GM12878 (cell line): ENCODE data around the gene LY9. TPM values are rescaled to one million over a fixed set of nuclear protein-coding genes. Genes with fewer than 3 reads are reported as not detected.

Experiments used
- ATAC-seq: fragments of 200-7000 bp; cut with Tn5 transposase; 3 replicates; pipeline ENCODE4 v1.9.1; 2020; ENCODE audit warnings: mild to moderate bottlenecking, moderate library complexity
- BruUV-seq: library from RNA; stranded (reverse); fragments of 400-500 nt; replicated peaks from 2 replicates; lab custom pipeline; 2021; lab: Mats Ljungman, UMichigan
- CTCF ChIA-PET: fragments of 300-600 bp; sonication (Branson Sonifier 250); formaldehyde crosslinking; extraction: SDS; loops from one replicate; lab custom pipeline; 2021; ENCODE audit warnings: inconsistent platforms; lab: Yijun Ruan, JAX
- POLR2A ChIA-PET: fragments of 350-600 bp; formaldehyde crosslinking; extraction: SDS; loops from one replicate; lab custom pipeline; 2021; ENCODE audit warnings: inconsistent platforms; lab: Charles Lee
- RAD21 ChIA-PET: fragments of 300-600 bp; sonication (Branson Sonifier 250); formaldehyde crosslinking; loops from one replicate; lab custom pipeline; 2023; ENCODE audit warnings: antibody characterized with exemption; ENCODE audit not compliant: unreplicated experiment; lab: Charles Lee
- SMC1A ChIA-PET: fragments of 300-600 bp; sonication (Branson Sonifier 250); formaldehyde crosslinking; loops from one replicate; lab custom pipeline; 2023; ENCODE audit not compliant: unreplicated experiment, uncharacterized antibody; lab: Charles Lee
- DNase-seq: peaks from one replicate; pipeline ENCODE4 v3.0.0-alpha.2; 2011; ENCODE audit warnings: low read depth, low spot score
- FAIRE-seq: peaks from 3 replicates; lab custom pipeline; 2011; peaks lifted over from hg19 to GRCh38; lab: Jason Lieb, UNC
- H2AFZ ChIP-seq: 2 replicates; pipeline ENCODE4 v1.6.0; 2011; ENCODE audit warnings: low read depth, low read length, control low read depth; ENCODE audit not compliant: control insufficient read depth
- H3K27ac ChIP-seq: 2 replicates; pipeline ENCODE4 v1.5.1; 2011; ENCODE audit warnings: control low read depth; ENCODE audit not compliant: control insufficient read depth, insufficient read depth
- H3K27me3 ChIP-seq, 2 experiments: replicated peaks in 1 of 2; 2 replicates each; pipeline versions ENCODE4 v1.6.0 to v1.6.1; 2011; ENCODE audit warnings: low read length in 1 of 2; ENCODE audit not compliant: control insufficient read depth in 2 of 2, insufficient read depth in 2 of 2
- H3K36me3 ChIP-seq, 2 experiments: 2 replicates each; pipeline ENCODE4 v1.5.1; 2011; ENCODE audit warnings: low read length in 1 of 2; ENCODE audit not compliant: control insufficient read depth in 2 of 2, insufficient read depth in 2 of 2
- H3K4me1 ChIP-seq: 2 replicates; pipeline ENCODE4 v1.6.1; 2011; ENCODE audit warnings: mild to moderate bottlenecking, low read length, moderate library complexity, mixed read lengths; ENCODE audit not compliant: control insufficient read depth, insufficient read depth
- H3K4me2 ChIP-seq: 2 replicates; pipeline ENCODE4 v1.6.0; 2011; ENCODE audit warnings: control low read depth; ENCODE audit not compliant: control insufficient read depth, insufficient read depth
- H3K4me3 ChIP-seq: fragments of 200-600 bp; sonication (generic); 2 replicates; pipeline ENCODE4 v1.5.1; 2016
- H3K79me2 ChIP-seq: 2 replicates; pipeline ENCODE4 v1.6.0; 2011; ENCODE audit warnings: low read length; ENCODE audit not compliant: control insufficient read depth, insufficient read depth
- H3K9ac ChIP-seq: 2 replicates; pipeline ENCODE4 v1.8.0; 2011; ENCODE audit warnings: low read length, control low read depth, mixed read lengths; ENCODE audit not compliant: control insufficient read depth, insufficient read depth
- H3K9me3 ChIP-seq: replicated peaks from 3 replicates; pipeline ENCODE4 v1.5.1; 2011; ENCODE audit warnings: mild to moderate bottlenecking, low read length; ENCODE audit not compliant: control insufficient read depth, insufficient read depth
- H4K20me1 ChIP-seq: 2 replicates; pipeline ENCODE4 v1.6.0; 2011; ENCODE audit not compliant: control insufficient read depth, insufficient read depth
- JUND ChIP-seq: IDR thresholded peaks from 2 replicates; pipeline ENCODE4 v1.6.1; 2012; ENCODE audit warnings: low read depth, mild to moderate bottlenecking, low read length, improper control_type of control experiment, moderate library complexity
- NR2F1 ChIP-seq: fragments of 450-650 bp; conservative IDR thresholded peaks from 2 replicates; pipeline ENCODE4 v1.6.1; 2017; ENCODE audit warnings: mild to moderate bottlenecking
- ZNF592 ChIP-seq: fragments of 450-650 bp; IDR thresholded peaks from 2 replicates; pipeline ENCODE4 v1.6.1; 2017; ENCODE audit warnings: mild to moderate bottlenecking, moderate library complexity
- WGBS: methylation state at CpG from one replicate; pipeline ENCODE4 v1.1.6; 2016; ENCODE audit warnings: low lambda C conversion rate; ENCODE audit not compliant: insufficient replicate concordance, insufficient coverage; ENCODE audit errors: missing lambda C conversion rate; 5-methylcytosine and 5-hydroxymethylcytosine counted together
- in situ Hi-C: fragments of 300-500 bp; cut with MboI; formaldehyde crosslinking; loops from 9 replicates; pipeline ENCODE4 v1.14.3; 2018; ENCODE audit warnings: mixed read lengths
- intact Hi-C: fragments of 100-400 bp; cut with micrococcal nuclease; formaldehyde crosslinking; loops from one replicate; pipeline ENCODE4 v1.14.2; 2022; ENCODE audit not compliant: unreplicated experiment
- polyA plus RNA-seq, 11 experiments: library from polyadenylated mRNA; depleted of rRNA in 4 of 11; unstranded in 6 of 11; stranded (reverse) in 5 of 11; fragments of >200 nt; fragmentation: Nextera tagmentation in 4 of 11; fragmentation: Illumina TruSeq in 1 of 11; extraction: Ambion mirVana in 4 of 11; extraction: Trizol in 1 of 11; gene quantifications; 1 replicate in 1 of 11; 2 replicates in 10 of 11; pipeline versions ENCODE4 v1.2.1 to v1.2.3, GENCODE V29; 2011 to 2016; ENCODE audit warnings: inconsistent platforms in 2 of 11, missing spikeins in 2 of 11, low read depth in 1 of 11
- total RNA-seq, 4 experiments: library from RNA; depleted of rRNA in 3 of 4; stranded (reverse); fragments of >200 nt in 3 of 4; fragmentation: Illumina TruSeq in 1 of 4; extraction: Trizol in 1 of 4; gene quantifications; 2 replicates each; pipeline versions ENCODE4 v1.2.1 to v1.2.3, GENCODE V29; 2013 to 2021

LY9 gene
- total and polyA plus RNA-seq, 10 of the 15 experiments (the other 5 are each of a cell fraction or from before 2014, with no cell fraction given): 2.7 to 12.5 (median 9.0) TPM

DNA sequence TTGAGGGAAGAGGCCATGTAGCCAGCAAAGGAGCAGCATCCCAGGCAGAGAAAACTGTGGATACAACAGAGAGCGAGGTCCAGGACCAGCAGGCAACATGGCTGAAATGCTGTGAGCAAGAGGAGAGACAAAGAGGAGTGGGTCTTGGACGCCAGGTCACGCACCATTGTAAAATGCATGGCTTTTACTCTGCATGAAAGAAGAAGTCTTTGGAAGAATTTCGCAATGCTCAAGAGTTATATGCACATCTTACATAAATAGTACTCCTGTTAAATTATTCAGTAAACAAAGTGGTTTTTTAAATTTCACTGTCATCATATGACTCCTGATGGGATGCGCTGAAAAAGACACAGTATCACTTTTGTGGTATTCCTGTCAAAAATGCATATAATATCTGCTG lies 63.2 kb downstream of the LY9 start (continued):
- no peak for TF ChIP-seq ZNF592
- TF ChIP-seq, all 136 proteins: peak for 0

DNA sequence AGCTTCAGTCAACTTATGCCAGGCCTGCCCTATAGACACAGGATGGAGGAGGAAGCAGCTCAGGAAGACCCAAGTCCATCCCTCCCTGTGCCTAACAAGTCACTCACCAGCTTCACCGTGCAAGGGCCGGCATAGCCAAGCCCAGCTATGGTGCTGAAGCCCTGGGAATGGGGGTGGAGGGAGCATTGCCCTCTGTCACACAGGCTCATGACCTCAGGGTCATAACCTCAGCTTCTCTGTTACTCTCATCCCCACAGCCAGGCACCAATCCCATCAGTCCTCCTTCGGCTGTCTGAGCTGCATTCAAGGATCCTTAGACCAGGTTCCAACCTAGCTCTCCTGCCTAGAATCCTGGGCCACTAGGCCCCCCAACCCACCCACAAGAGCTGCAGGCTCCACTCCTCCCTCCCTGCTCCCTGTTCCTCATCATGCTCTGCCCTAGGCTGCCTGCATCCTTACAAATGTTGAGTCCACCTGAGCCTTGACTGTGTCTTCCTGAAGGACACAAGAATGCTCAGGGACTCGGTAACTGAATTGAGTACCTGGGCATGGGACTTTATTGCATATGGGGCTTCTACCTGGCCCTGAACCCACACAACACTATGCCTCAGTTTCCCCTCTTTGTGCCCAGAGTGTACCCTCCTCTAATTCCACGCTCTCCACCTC lies 65.0 kb downstream of the LY9 start:
- no peak for ATAC-seq
- POLR2A ChIA-PET: interaction anchor here (0.6 to 3.8 kb wide), 6 partner anchors 10 to 105 kb away, joined by 3 to 25 read pairs (median 7); no protein-coding TSS in a partner anchor
- H3K9ac ChIP-seq: no peak overlapping the region
- SMC1A ChIA-PET: interaction anchor here (0.8 to 13.7 kb wide), 10 partner anchors 10 to 189 kb away, joined by 3 to 229 read pairs (median 8); partner anchors contain the start of gene ITLN2
- H3K36me3 ChIP-seq: no peaks in the 10 kb centered on the region; a peak in 1 of 4 replicates
- H4K20me1 ChIP-seq: no peaks in the 10 kb centered on the region
- no peaks in the 10 kb centered on the region for H3K79me2 ChIP-seq
- no peak for FAIRE-seq
- no peak overlapping the region for H3K4me3 ChIP-seq
- CTCF ChIA-PET: interaction anchor here (0.7 to 7.0 kb wide), 13 partner anchors 8 to 294 kb away, joined by 3 to 99 read pairs (median 6); no protein-coding TSS in a partner anchor
- H3K27me3 ChIP-seq: no peaks in the 10 kb centered on the region
- TF ChIP-seq NR2F1: peak; percentile 39; the same call in 1 of the 2 replicates
- no peak for TF ChIP-seq JUND
- H3K4me1 ChIP-seq: peaks cover 17% of the 10 kb centered on the region
- RAD21 ChIA-PET: interaction anchor here (1.1 to 4.6 kb wide), 10 partner anchors 10 to 93 kb away, joined by 4 to 50 read pairs (median 10); partner anchors contain the start of gene ITLN2
- in situ Hi-C loops: no loop called here
- intact Hi-C loops: no loop called here
- no peaks in the 10 kb centered on the region for H3K9me3 ChIP-seq
- no TSS peak for BruUV-seq
- WGBS: 65% methylated on average over 5 of the region's 5 CpGs
- H2AFZ ChIP-seq: no peak overlapping the region
- no peak overlapping the region for H3K27ac ChIP-seq
- DNase-seq: no peak
- H3K4me2 ChIP-seq: no peak overlapping the region
